ENCODE results near the gene ACSF3. TPM values are rescaled to one million over a fixed set of nuclear protein-coding genes. Genes with fewer than 3 reads are reported as not detected.
"Not testable (repeated sequence)": the region's sequence is repeated elsewhere in the genome, so short reads cannot be mapped to it uniquely, and the experiment has no call there.

The ACSF3 gene
- total RNA-seq, 1 donor from 2014 or later: 25.8 TPM

- Histone ChIP-seq H3K27me3 (ENCODE audit: control insufficient read depth, insufficient read depth, low read length) (peaks cover 2% of the 10 kb centered on the region), H3K36me3 (ENCODE audit: control insufficient read depth, insufficient read depth, low read length) (no peaks in the 10 kb centered on the region), H3K4me3 (ENCODE audit: low read depth, low read length) (no peak overlapping the region)
- TF ChIP-seq CTCF (IDR thresholded peaks at IDR 0.05; ENCODE audit: insufficient read depth, low read length, severe bottlenecking): no peak
- no peak for FAIRE-seq
- DNase-seq (ENCODE audit: low read depth): no peak
Measured at GRCh38 chr16:89063768-89064320, 29.8 kb upstream of the ACSF3 start.

GRCh38 chr16:89064606-89065457 lies 28.8 kb upstream of the ACSF3 start:
- FAIRE-seq (no peak), DNase-seq (ENCODE audit: low read depth) (no peak)
- no peaks in the 10 kb centered on the region for H3K36me3 ChIP-seq (ENCODE audit: control insufficient read depth, insufficient read depth, low read length)
- no peak overlapping the region for H3K4me3 ChIP-seq (ENCODE audit: low read depth, low read length)
- TF ChIP-seq CTCF (IDR thresholded peaks at IDR 0.05; ENCODE audit: insufficient read depth, low read length, severe bottlenecking): no peak
- H3K27me3 ChIP-seq (ENCODE audit: control insufficient read depth, insufficient read depth, low read length): peaks cover 2% of the 10 kb centered on the region

- Histone ChIP-seq H3K36me3 (ENCODE audit: control insufficient read depth, insufficient read depth, low read length) (no peaks in the 10 kb centered on the region), H3K27me3 (ENCODE audit: control insufficient read depth, insufficient read depth, low read length) (peaks cover 2% of the 10 kb centered on the region), H3K4me3 (ENCODE audit: low read depth, low read length) (no peak overlapping the region)
- no peak for DNase-seq (ENCODE audit: low read depth)
- no peak for TF ChIP-seq CTCF (IDR thresholded peaks at IDR 0.05; ENCODE audit: insufficient read depth, low read length, severe bottlenecking)
- no peak for FAIRE-seq
Measured at GRCh38 chr16:89065458-89065822, 28.2 kb upstream of the ACSF3 start.

GRCh38 chr16:89066721-89067120 lies 26.9 kb upstream of the ACSF3 start:
- peaks cover 2% of the 10 kb centered on the region for H3K27me3 ChIP-seq (ENCODE audit: control insufficient read depth, insufficient read depth, low read length)
- FAIRE-seq (no peak), DNase-seq (ENCODE audit: low read depth) (no peak)

GRCh38 chr16:89067677-89068443 lies 25.8 kb upstream of the ACSF3 start:
- Histone ChIP-seq H3K27me3 (ENCODE audit: control insufficient read depth, insufficient read depth, low read length) (peaks cover 2% of the 10 kb centered on the region), H3K36me3 (ENCODE audit: control insufficient read depth, insufficient read depth, low read length) (no peaks in the 10 kb centered on the region), H3K4me3 (ENCODE audit: low read depth, low read length) (no peak overlapping the region)
- DNase-seq (ENCODE audit: low read depth): peak; percentile 25
- no peak for FAIRE-seq
- no peak for TF ChIP-seq CTCF (IDR thresholded peaks at IDR 0.05; ENCODE audit: insufficient read depth, low read length, severe bottlenecking)

More at GRCh38 chr16:89066721-89067120, 26.9 kb upstream of the ACSF3 start:
- Histone ChIP-seq H3K4me3 (ENCODE audit: low read depth, low read length) (no peak overlapping the region), H3K36me3 (ENCODE audit: control insufficient read depth, insufficient read depth, low read length) (no peaks in the 10 kb centered on the region)
- no peak for TF ChIP-seq CTCF (IDR thresholded peaks at IDR 0.05; ENCODE audit: insufficient read depth, low read length, severe bottlenecking)

- DNase-seq (ENCODE audit: low read depth); H3K36me3 ChIP-seq (ENCODE audit: control insufficient read depth, insufficient read depth, low read length); H3K27me3 ChIP-seq (ENCODE audit: control insufficient read depth, insufficient read depth, low read length); H3K4me3 ChIP-seq (ENCODE audit: low read depth, low read length); FAIRE-seq: not testable (repeated sequence)
Measured at GRCh38 chr16:89068814-89069616, 24.6 kb upstream of the ACSF3 start.
